Measurements from ENCODE around the gene AHRR. TPM values are rescaled to one million over a fixed set of nuclear protein-coding genes. Genes with fewer than 3 reads are reported as not detected.

AHRR gene
- total RNA-seq, 1 experiment from 2014 or later: 2.2 TPM

- Mint-ChIP-seq H3K36me3 (ENCODE audit: insufficient read depth in 1 of 3, low read depth in 3 of 3) (no peaks in the 10 kb centered on the region), H3K4me1 (no peaks in the 10 kb centered on the region; a peak in 1 of 4 replicates), H3K9me3 (no peaks in the 10 kb centered on the region), H3K4me3 (no peak overlapping the region), H3K27ac (no peak overlapping the region), H3K27me3 (ENCODE audit: low read depth) (peaks cover 18% of the 10 kb centered on the region)
- Histone ChIP-seq H2BK15ac (ENCODE audit: low read depth, low read length) (no peak overlapping the region), H3K4me1 (ENCODE audit: insufficient read depth, low read length) (no peaks in the 10 kb centered on the region), H4K5ac (ENCODE audit: insufficient read length, low read depth, low read length) (no peak overlapping the region), H3K9me3 (ENCODE audit: control insufficient read depth, low read depth, low read length) (no peaks in the 10 kb centered on the region), H4K8ac (replicated peaks; ENCODE audit: insufficient read length, low read depth, low read length) (no peak overlapping the region), H3K23ac (ENCODE audit: insufficient read length, low read depth, low read length) (no peak overlapping the region), H3K4me2 (ENCODE audit: insufficient read depth, insufficient read length, low read length) (no peak overlapping the region), H4K20me1 (ENCODE audit: control insufficient read depth, insufficient read depth, insufficient read length) (no peaks in the 10 kb centered on the region), H3K23me2 (ENCODE audit: insufficient read length, low read depth, low read length, poor library complexity, severe bottlenecking) (no peaks in the 10 kb centered on the region), H3T11ph (ENCODE audit: low read length) (no peak overlapping the region), H3K14ac (ENCODE audit: insufficient read depth, low read length) (no peak overlapping the region), H2BK5ac (ENCODE audit: insufficient read length, low read length) (no peak overlapping the region), H2AK5ac (ENCODE audit: insufficient read length, low read length) (no peak overlapping the region), H3K56ac (ENCODE audit: insufficient read length, low read depth, low read length) (no peak overlapping the region), H3K4ac (ENCODE audit: low read depth, low read length) (no peak overlapping the region), H2BK120ac (ENCODE audit: low read depth, low read length, poor library complexity, severe bottlenecking) (no peak overlapping the region), H3K27me3 (ENCODE audit: insufficient read depth, low read length) (no peaks in the 10 kb centered on the region), H2BK20ac (ENCODE audit: low read depth, low read length, poor library complexity, severe bottlenecking) (no peak overlapping the region), H3K79me1 (ENCODE audit: insufficient read depth, low read depth, low read length, poor library complexity, severe bottlenecking) (no peaks in the 10 kb centered on the region), H4K91ac (ENCODE audit: insufficient read length, low read depth, low read length) (no peak overlapping the region), H3K9ac (ENCODE audit: extremely low read depth, insufficient read length, low read length) (no peak overlapping the region), H3K18ac (ENCODE audit: insufficient read length, low read depth, low read length) (no peak overlapping the region), H3K79me2 (ENCODE audit: insufficient read depth, low read length) (no peaks in the 10 kb centered on the region), H2AFZ (ENCODE audit: low read length) (no peak overlapping the region), H2BK12ac (ENCODE audit: insufficient read length, low read depth, low read length) (no peak overlapping the region), H3K27ac (ENCODE audit: insufficient read length, low read depth, low read length) (no peak overlapping the region)
- no CpG with 5 or more reads among the region's 24 CpGs for WGBS (ENCODE audit: extremely low coverage, insufficient read length, low lambda C conversion rate)
- TF ChIP-seq, protein P1, sequence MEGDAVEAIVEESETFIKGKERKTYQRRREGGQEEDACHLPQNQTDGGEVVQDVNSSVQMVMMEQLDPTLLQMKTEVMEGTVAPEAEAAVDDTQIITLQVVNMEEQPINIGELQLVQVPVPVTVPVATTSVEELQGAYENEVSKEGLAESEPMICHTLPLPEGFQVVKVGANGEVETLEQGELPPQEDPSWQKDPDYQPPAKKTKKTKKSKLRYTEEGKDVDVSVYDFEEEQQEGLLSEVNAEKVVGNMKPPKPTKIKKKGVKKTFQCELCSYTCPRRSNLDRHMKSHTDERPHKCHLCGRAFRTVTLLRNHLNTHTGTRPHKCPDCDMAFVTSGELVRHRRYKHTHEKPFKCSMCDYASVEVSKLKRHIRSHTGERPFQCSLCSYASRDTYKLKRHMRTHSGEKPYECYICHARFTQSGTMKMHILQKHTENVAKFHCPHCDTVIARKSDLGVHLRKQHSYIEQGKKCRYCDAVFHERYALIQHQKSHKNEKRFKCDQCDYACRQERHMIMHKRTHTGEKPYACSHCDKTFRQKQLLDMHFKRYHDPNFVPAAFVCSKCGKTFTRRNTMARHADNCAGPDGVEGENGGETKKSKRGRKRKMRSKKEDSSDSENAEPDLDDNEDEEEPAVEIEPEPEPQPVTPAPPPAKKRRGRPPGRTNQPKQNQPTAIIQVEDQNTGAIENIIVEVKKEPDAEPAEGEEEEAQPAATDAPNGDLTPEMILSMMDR (conservative IDR thresholded peaks at IDR 0.05): no peak
- no peak for DNase-seq
Measured at GRCh38 chr5:482021-482420, 160.5 kb downstream of the AHRR start.
